ENCODE results near the gene KCNA1. TPM values are rescaled to one million over a fixed set of nuclear protein-coding genes. Genes with fewer than 3 reads are reported as not detected.

The KCNA1 gene
- total RNA-seq, 1 experiment from 2014 or later = 0.98 TPM

- Histone ChIP-seq H3K14ac (ENCODE audit: insufficient read depth, low read length) (no peak overlapping the region), H3K9ac (ENCODE audit: extremely low read depth, insufficient read length, low read length) (no peak overlapping the region), H3K18ac (ENCODE audit: insufficient read length, low read depth, low read length) (no peak overlapping the region), H2BK20ac (ENCODE audit: low read depth, low read length, poor library complexity, severe bottlenecking) (no peak overlapping the region), H2BK15ac (ENCODE audit: low read depth, low read length) (no peak overlapping the region), H2AK5ac (ENCODE audit: insufficient read length, low read length) (no peak overlapping the region), H2AFZ (ENCODE audit: low read length) (no peak overlapping the region), H3K23me2 (ENCODE audit: insufficient read length, low read depth, low read length, poor library complexity, severe bottlenecking) (peaks cover 2% of the 10 kb centered on the region), H2BK5ac (ENCODE audit: insufficient read length, low read length) (no peak overlapping the region), H2BK12ac (ENCODE audit: insufficient read length, low read depth, low read length) (no peak overlapping the region), H3K4me1 (ENCODE audit: insufficient read depth, low read length) (no peaks in the 10 kb centered on the region), H3K23ac (ENCODE audit: insufficient read length, low read depth, low read length) (no peak overlapping the region), H3K4ac (ENCODE audit: low read depth, low read length) (no peak overlapping the region), H2BK120ac (ENCODE audit: low read depth, low read length, poor library complexity, severe bottlenecking) (no peak overlapping the region), H3K27ac (ENCODE audit: insufficient read length, low read depth, low read length) (no peak overlapping the region), H3K9me3 (ENCODE audit: control insufficient read depth, low read depth, low read length) (no peaks in the 10 kb centered on the region), H3T11ph (ENCODE audit: low read length) (no peak overlapping the region), H3K79me2 (ENCODE audit: insufficient read depth, low read length) (no peaks in the 10 kb centered on the region), H3K4me2 (ENCODE audit: insufficient read depth, insufficient read length, low read length) (no peak overlapping the region), H4K91ac (ENCODE audit: insufficient read length, low read depth, low read length) (no peak overlapping the region), H4K20me1 (ENCODE audit: control insufficient read depth, insufficient read depth, insufficient read length) (no peaks in the 10 kb centered on the region), H4K5ac (ENCODE audit: insufficient read length, low read depth, low read length) (no peak overlapping the region), H3K79me1 (ENCODE audit: insufficient read depth, low read depth, low read length, poor library complexity, severe bottlenecking) (no peaks in the 10 kb centered on the region), H4K8ac (replicated peaks; ENCODE audit: insufficient read length, low read depth, low read length) (no peak overlapping the region), H3K27me3 (ENCODE audit: insufficient read depth, low read length) (peaks cover 14% of the 10 kb centered on the region), H3K56ac (ENCODE audit: insufficient read length, low read depth, low read length) (no peak overlapping the region)
- H3K9me3 Mint-ChIP-seq = peaks cover 7 to 11% of the 10 kb centered on the region in 2 experiments
- peaks cover 83% of the 10 kb centered on the region for H3K27me3 Mint-ChIP-seq (ENCODE audit: low read depth)
- peaks cover 5 to 14% of the 10 kb centered on the region in 2 experiments; a peak in 3 of 4 replicates for H3K4me1 Mint-ChIP-seq
- peaks cover 4 to 11% (median 8%) of the 10 kb centered on the region in 3 experiments for H3K36me3 Mint-ChIP-seq (ENCODE audit: insufficient read depth in 1 of 3, low read depth in 3 of 3)
- TF ChIP-seq CTCF (conservative IDR thresholded peaks at IDR 0.05) = no peak
- no peak for DNase-seq
- H3K27ac Mint-ChIP-seq = no peak overlapping the region
- WGBS (ENCODE audit: extremely low coverage, insufficient read length, low lambda C conversion rate) = no CpG with 5 or more reads among the region's 4 CpGs
- H3K4me3 Mint-ChIP-seq = no peak overlapping the region
Measured at GRCh38 chr12:4915752-4916151, 6.0 kb downstream of the KCNA1 start.
